ENCODE results near the gene TEKT5. TPM values are rescaled to one million over a fixed set of nuclear protein-coding genes. Genes with fewer than 3 reads are reported as not detected.

TEKT5 gene
- total RNA-seq, 2 donors from 2014 or later: 0.21 to 0.82 TPM

GRCh38 chr16:10661737-10662136 is 33.0 kb downstream of the TEKT5 start:
- H3K27me3 ChIP-seq: no peaks in the 10 kb centered on the region
- TF ChIP-seq CTCF (IDR thresholded peaks at IDR 0.05): no peak
- H3K9ac ChIP-seq (ENCODE audit: low read depth in 2 of 2, low read length in 2 of 2): no peak overlapping the region
- no peaks in the 10 kb centered on the region for H3K9me3 ChIP-seq
- intact Hi-C loops (cut with DNase I): loop anchor here (10.0 kb wide), 1 partner anchor 263 kb away; no protein-coding TSS in a partner anchor
- H3K4me3 ChIP-seq: no peak overlapping the region
- no peak for DNase-seq
- H3K27ac ChIP-seq: no peak overlapping the region
- no peaks in the 10 kb centered on the region for H3K36me3 ChIP-seq
- no peaks in the 10 kb centered on the region for H3K4me1 ChIP-seq

GRCh38 chr16:10660950-10661635 is 33.6 kb downstream of the TEKT5 start:
- DNase-seq: no peak
- Histone ChIP-seq H3K9ac (ENCODE audit: low read depth in 2 of 2, low read length in 2 of 2) (no peak overlapping the region), H3K36me3 (no peaks in the 10 kb centered on the region), H3K9me3 (no peaks in the 10 kb centered on the region), H3K4me3 (no peak overlapping the region), H3K27ac (no peak overlapping the region), H3K4me1 (no peaks in the 10 kb centered on the region), H3K27me3 (no peaks in the 10 kb centered on the region)
- intact Hi-C loops (cut with DNase I): loop anchor here (10.0 kb wide), 1 partner anchor 264 kb away; no protein-coding TSS in a partner anchor
- TF ChIP-seq CTCF (IDR thresholded peaks at IDR 0.05): no peak

GRCh38 chr16:10658943-10659342 is 35.8 kb downstream of the TEKT5 start:
- no peak overlapping the region for H3K4me3 ChIP-seq
- no peaks in the 10 kb centered on the region for H3K27me3 ChIP-seq
- H3K36me3 ChIP-seq: no peaks in the 10 kb centered on the region
- H3K9ac ChIP-seq (ENCODE audit: low read depth in 2 of 2, low read length in 2 of 2): no peak overlapping the region
- no peaks in the 10 kb centered on the region for H3K9me3 ChIP-seq
- no peak overlapping the region for H3K27ac ChIP-seq
- DNase-seq: no peak
- intact Hi-C loops (cut with DNase I): no loop called here
- H3K4me1 ChIP-seq: no peaks in the 10 kb centered on the region
- TF ChIP-seq CTCF (IDR thresholded peaks at IDR 0.05): no peak

GRCh38 chr16:10657925-10658324 is 36.8 kb downstream of the TEKT5 start:
- H3K27ac ChIP-seq: no peak overlapping the region
- no peak overlapping the region for H3K4me3 ChIP-seq
- no peak for TF ChIP-seq CTCF (IDR thresholded peaks at IDR 0.05)
- H3K9me3 ChIP-seq: no peaks in the 10 kb centered on the region
- no peak for DNase-seq
- H3K4me1 ChIP-seq: no peaks in the 10 kb centered on the region
- H3K27me3 ChIP-seq: no peaks in the 10 kb centered on the region
- intact Hi-C loops (cut with DNase I): no loop called here
- H3K9ac ChIP-seq (ENCODE audit: low read depth in 2 of 2, low read length in 2 of 2): no peak overlapping the region
- no peaks in the 10 kb centered on the region for H3K36me3 ChIP-seq

- no peak for DNase-seq
- TF ChIP-seq CTCF (IDR thresholded peaks at IDR 0.05): no peak
- Histone ChIP-seq H3K4me3 (no peak overlapping the region), H3K9me3 (no peaks in the 10 kb centered on the region), H3K4me1 (no peaks in the 10 kb centered on the region), H3K27ac (no peak overlapping the region), H3K9ac (ENCODE audit: low read depth in 2 of 2, low read length in 2 of 2) (no peak overlapping the region), H3K36me3 (no peaks in the 10 kb centered on the region), H3K27me3 (no peaks in the 10 kb centered on the region)
- intact Hi-C loops (cut with DNase I): no loop called here
These were observed 38.1 kb downstream of the TEKT5 start for GRCh38 chr16:10656618-10657017.

Measured in colonic mucosa (tissue), 4 donors.